Measurements from ENCODE around the gene HYAL2. TPM values are rescaled to one million over a fixed set of nuclear protein-coding genes. Genes with fewer than 3 reads are reported as not detected.
A peak's percentile ranks its signal among the peaks of the same experiment; 100 is the strongest.

The HYAL2 gene
- total and polyA plus RNA-seq, 2 of the 8 experiments (the other 6 are each of a cell fraction or from before 2014, with no cell fraction given): 51.9 to 176 TPM

DNA sequence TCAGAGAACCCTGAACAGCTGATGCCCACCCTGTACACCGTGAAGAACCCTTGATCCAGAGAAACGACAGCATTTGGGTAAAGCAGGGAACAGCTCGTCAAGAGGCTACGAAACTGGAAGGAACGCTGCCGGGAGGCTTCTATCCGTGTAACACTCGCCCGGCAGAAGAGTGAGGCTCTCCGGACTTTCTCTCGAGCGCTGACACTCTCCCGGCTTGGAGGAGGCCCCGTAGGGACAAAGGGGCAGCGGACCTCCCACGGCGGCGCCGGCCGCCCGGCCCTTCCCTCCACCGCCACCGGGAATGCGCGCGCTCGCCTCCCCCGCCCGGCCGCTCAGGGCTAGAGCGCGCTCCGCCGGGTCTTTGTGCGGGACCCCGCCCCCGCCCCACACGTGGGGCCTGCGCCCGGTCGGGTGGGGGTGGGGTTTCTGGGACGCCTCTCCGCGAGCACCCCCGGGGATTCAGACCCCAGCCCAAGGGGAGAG is 1.7 kb downstream of the HYAL2 start (continued):
- TF ChIP-seq, protein P1, sequence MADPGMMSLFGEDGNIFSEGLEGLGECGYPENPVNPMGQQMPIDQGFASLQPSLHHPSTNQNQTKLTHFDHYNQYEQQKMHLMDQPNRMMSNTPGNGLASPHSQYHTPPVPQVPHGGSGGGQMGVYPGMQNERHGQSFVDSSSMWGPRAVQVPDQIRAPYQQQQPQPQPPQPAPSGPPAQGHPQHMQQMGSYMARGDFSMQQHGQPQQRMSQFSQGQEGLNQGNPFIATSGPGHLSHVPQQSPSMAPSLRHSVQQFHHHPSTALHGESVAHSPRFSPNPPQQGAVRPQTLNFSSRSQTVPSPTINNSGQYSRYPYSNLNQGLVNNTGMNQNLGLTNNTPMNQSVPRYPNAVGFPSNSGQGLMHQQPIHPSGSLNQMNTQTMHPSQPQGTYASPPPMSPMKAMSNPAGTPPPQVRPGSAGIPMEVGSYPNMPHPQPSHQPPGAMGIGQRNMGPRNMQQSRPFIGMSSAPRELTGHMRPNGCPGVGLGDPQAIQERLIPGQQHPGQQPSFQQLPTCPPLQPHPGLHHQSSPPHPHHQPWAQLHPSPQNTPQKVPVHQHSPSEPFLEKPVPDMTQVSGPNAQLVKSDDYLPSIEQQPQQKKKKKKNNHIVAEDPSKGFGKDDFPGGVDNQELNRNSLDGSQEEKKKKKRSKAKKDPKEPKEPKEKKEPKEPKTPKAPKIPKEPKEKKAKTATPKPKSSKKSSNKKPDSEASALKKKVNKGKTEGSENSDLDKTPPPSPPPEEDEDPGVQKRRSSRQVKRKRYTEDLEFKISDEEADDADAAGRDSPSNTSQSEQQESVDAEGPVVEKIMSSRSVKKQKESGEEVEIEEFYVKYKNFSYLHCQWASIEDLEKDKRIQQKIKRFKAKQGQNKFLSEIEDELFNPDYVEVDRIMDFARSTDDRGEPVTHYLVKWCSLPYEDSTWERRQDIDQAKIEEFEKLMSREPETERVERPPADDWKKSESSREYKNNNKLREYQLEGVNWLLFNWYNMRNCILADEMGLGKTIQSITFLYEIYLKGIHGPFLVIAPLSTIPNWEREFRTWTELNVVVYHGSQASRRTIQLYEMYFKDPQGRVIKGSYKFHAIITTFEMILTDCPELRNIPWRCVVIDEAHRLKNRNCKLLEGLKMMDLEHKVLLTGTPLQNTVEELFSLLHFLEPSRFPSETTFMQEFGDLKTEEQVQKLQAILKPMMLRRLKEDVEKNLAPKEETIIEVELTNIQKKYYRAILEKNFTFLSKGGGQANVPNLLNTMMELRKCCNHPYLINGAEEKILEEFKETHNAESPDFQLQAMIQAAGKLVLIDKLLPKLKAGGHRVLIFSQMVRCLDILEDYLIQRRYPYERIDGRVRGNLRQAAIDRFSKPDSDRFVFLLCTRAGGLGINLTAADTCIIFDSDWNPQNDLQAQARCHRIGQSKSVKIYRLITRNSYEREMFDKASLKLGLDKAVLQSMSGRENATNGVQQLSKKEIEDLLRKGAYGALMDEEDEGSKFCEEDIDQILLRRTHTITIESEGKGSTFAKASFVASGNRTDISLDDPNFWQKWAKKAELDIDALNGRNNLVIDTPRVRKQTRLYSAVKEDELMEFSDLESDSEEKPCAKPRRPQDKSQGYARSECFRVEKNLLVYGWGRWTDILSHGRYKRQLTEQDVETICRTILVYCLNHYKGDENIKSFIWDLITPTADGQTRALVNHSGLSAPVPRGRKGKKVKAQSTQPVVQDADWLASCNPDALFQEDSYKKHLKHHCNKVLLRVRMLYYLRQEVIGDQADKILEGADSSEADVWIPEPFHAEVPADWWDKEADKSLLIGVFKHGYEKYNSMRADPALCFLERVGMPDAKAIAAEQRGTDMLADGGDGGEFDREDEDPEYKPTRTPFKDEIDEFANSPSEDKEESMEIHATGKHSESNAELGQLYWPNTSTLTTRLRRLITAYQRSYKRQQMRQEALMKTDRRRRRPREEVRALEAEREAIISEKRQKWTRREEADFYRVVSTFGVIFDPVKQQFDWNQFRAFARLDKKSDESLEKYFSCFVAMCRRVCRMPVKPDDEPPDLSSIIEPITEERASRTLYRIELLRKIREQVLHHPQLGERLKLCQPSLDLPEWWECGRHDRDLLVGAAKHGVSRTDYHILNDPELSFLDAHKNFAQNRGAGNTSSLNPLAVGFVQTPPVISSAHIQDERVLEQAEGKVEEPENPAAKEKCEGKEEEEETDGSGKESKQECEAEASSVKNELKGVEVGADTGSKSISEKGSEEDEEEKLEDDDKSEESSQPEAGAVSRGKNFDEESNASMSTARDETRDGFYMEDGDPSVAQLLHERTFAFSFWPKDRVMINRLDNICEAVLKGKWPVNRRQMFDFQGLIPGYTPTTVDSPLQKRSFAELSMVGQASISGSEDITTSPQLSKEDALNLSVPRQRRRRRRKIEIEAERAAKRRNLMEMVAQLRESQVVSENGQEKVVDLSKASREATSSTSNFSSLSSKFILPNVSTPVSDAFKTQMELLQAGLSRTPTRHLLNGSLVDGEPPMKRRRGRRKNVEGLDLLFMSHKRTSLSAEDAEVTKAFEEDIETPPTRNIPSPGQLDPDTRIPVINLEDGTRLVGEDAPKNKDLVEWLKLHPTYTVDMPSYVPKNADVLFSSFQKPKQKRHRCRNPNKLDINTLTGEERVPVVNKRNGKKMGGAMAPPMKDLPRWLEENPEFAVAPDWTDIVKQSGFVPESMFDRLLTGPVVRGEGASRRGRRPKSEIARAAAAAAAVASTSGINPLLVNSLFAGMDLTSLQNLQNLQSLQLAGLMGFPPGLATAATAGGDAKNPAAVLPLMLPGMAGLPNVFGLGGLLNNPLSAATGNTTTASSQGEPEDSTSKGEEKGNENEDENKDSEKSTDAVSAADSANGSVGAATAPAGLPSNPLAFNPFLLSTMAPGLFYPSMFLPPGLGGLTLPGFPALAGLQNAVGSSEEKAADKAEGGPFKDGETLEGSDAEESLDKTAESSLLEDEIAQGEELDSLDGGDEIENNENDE (IDR thresholded peaks at IDR 0.05; ENCODE audit: insufficient replicate concordance, low read length): no peak
- peak; percentile 73 for TF ChIP-seq SAP30 (IDR thresholded peaks at IDR 0.05; ENCODE audit: insufficient read depth, insufficient replicate concordance, low read length)
- peak; percentile 8 for TF ChIP-seq KDM4A (IDR thresholded peaks at IDR 0.05; ENCODE audit: low read depth, low read length, severe bottlenecking)
- TF ChIP-seq, protein P2, sequence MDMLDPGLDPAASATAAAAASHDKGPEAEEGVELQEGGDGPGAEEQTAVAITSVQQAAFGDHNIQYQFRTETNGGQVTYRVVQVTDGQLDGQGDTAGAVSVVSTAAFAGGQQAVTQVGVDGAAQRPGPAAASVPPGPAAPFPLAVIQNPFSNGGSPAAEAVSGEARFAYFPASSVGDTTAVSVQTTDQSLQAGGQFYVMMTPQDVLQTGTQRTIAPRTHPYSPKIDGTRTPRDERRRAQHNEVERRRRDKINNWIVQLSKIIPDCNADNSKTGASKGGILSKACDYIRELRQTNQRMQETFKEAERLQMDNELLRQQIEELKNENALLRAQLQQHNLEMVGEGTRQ (IDR thresholded peaks at IDR 0.05; ENCODE audit: low read length): 0 out of 2 replicates have a peak, but pooled peaks have one; percentile 35
- no peak for TF ChIP-seq BACH1 (IDR thresholded peaks at IDR 0.05; ENCODE audit: low read length)
- no peak for TF ChIP-seq RNF2 (IDR thresholded peaks at IDR 0.05; ENCODE audit: borderline replicate concordance, low read depth, low read length, missing control alignments, poor library complexity, severe bottlenecking)
- TF ChIP-seq SIN3A (conservative IDR thresholded peaks at IDR 0.05 in 1 of 2, IDR thresholded peaks at IDR 0.05 in 1 of 2; ENCODE audit: low read depth in 1 of 2, low read length in 2 of 2): peak in 1 of 2 experiments; percentile 75; a peak in 2 of 4 replicates
- TF ChIP-seq TEAD4 (IDR thresholded peaks at IDR 0.05; ENCODE audit: low read depth, low read length): peak; percentile 34; the same call in 1 of the 2 replicates
